T-helper 9 cell (primary cell): Measurements from ENCODE around the gene MAD1L1.

Experiments used
- DNase-seq: peaks from one replicate; pipeline ENCODE4 v3.0.0-alpha.2; 2020

Gene MAD1L1

GRCh38 chr7:1917221-1918062 lies 315.3 kb downstream of the MAD1L1 start:
- DNase-seq = no peak

GRCh38 chr7:1916601-1916970 lies 316.2 kb downstream of the MAD1L1 start:
- no peak for DNase-seq

GRCh38 chr7:1915956-1916600 lies 316.7 kb downstream of the MAD1L1 start:
- no peak for DNase-seq

- DNase-seq = no peak
Measured at GRCh38 chr7:1915326-1915725, 317.4 kb downstream of the MAD1L1 start.

- no peak for DNase-seq
Measured at GRCh38 chr7:1914743-1915142, 318.0 kb downstream of the MAD1L1 start.

- no peak for DNase-seq
Measured at GRCh38 chr7:1914321-1914720, 318.4 kb downstream of the MAD1L1 start.

GRCh38 chr7:1913466-1914282 lies 319.1 kb downstream of the MAD1L1 start:
- DNase-seq = no peak

GRCh38 chr7:1912593-1913465 lies 319.9 kb downstream of the MAD1L1 start:
- DNase-seq = no peak

- no peak for DNase-seq
Measured at GRCh38 chr7:1911571-1911970, 321.2 kb downstream of the MAD1L1 start.

- DNase-seq = no peak
Measured at GRCh38 chr7:1910827-1911226, 321.9 kb downstream of the MAD1L1 start.

GRCh38 chr7:1910081-1910685 lies 322.6 kb downstream of the MAD1L1 start:
- DNase-seq = no peak

GRCh38 chr7:1909476-1909875 lies 323.3 kb downstream of the MAD1L1 start:
- DNase-seq = no peak

GRCh38 chr7:1908823-1909420 lies 323.8 kb downstream of the MAD1L1 start:
- DNase-seq = no peak

- no peak for DNase-seq
Measured at GRCh38 chr7:1907751-1908365, 324.9 kb downstream of the MAD1L1 start.

- DNase-seq = no peak
Measured at GRCh38 chr7:1906988-1907745, 325.6 kb downstream of the MAD1L1 start.

GRCh38 chr7:1906087-1906830 lies 326.5 kb downstream of the MAD1L1 start:
- DNase-seq = no peak

- no peak for DNase-seq
Measured at GRCh38 chr7:1902231-1902855, 330.4 kb downstream of the MAD1L1 start.

- no peak for DNase-seq
Measured at GRCh38 chr7:1901431-1902210, 331.1 kb downstream of the MAD1L1 start.
